Bronchial smooth muscle cell (primary cell): ENCODE results near the gene MEAF6. TPM values are rescaled to one million over a fixed set of nuclear protein-coding genes. Genes with fewer than 3 reads are reported as not detected.

Experiments used
- total RNA-seq: library from RNA; depleted of rRNA; stranded (reverse); fragments of >200 nt; gene quantifications from 2 replicates; pipeline ENCODE4 v1.2.1, GENCODE V29; 2014

The MEAF6 gene
- total RNA-seq: 34.5 and 44.3 TPM in 2 replicates

DNA sequence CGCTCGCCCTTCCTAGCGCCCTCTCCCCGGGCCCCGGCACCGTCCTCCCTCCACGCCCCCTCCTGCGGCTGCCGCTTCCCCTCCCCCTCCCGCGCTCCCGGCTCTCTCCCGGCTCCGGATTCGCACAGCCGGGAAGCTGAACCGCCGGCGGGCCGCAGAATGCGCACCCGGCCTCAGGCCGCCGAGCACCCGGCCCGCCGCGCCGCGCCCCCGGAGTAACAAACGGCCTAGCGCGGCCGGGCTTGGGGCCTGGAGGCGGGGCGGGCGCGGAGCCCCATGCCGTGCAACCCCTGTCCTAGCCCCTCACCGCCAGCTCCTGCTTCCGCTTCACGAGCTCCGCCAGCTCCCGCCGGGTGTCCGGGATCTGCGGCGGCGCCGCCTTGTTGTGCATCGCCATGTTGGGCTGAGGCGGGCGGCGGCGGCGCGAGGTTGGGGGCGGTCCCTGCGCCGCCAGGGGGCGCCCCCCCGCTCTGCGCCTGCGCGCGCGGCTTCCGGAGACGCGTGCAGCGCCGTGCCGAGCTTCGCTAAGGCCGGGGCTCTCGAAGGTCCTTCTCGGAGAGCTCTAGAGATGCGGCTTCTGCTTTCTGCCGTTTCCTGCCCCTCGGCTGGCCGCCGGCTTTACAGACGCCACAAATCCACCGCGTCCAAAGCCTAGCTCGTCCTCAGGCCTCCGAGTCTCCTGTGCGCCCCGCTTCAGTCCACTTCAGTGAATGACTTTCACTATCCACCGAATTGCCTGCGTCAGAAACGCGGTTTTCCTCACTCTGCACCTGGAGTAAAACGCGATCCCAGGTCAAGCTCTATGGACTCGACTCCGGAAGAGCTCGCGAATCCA, at the start of gene MEAF6:
Gene MEAF6 (minus strand): TSS at position 417 of the 835 bp plus-strand sequence. CDS start 20 bp downstream, at position 397.

DNA sequence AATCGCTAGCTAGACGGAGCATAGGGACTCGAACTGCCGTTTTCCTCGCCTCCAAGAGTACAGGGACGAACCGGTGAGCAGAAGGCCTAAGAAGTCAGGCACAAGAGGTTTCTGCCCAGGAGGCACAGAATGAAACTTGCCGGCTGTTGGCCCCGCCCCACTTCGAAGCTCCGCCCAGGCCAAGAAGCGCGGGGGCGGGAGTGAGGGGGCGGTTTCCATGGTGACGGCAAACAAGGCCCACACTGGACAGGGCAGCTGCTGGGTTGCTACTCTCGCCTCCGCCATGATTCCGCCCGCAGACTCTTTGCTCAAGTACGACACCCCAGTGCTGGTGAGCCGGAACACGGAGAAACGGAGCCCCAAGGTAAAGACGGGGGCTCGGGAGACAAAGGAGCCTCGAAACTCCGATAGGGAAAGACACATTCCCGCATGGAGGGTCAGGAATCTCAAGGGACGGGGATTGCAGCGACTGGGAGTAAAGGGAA, 42.2 kb upstream of the MEAF6 start, which contains the start of gene DNALI1:
Gene DNALI1 (plus strand): TSS at position 229 of the 485 bp plus-strand sequence. CDS start 55 bp downstream, at position 284.

DNA sequence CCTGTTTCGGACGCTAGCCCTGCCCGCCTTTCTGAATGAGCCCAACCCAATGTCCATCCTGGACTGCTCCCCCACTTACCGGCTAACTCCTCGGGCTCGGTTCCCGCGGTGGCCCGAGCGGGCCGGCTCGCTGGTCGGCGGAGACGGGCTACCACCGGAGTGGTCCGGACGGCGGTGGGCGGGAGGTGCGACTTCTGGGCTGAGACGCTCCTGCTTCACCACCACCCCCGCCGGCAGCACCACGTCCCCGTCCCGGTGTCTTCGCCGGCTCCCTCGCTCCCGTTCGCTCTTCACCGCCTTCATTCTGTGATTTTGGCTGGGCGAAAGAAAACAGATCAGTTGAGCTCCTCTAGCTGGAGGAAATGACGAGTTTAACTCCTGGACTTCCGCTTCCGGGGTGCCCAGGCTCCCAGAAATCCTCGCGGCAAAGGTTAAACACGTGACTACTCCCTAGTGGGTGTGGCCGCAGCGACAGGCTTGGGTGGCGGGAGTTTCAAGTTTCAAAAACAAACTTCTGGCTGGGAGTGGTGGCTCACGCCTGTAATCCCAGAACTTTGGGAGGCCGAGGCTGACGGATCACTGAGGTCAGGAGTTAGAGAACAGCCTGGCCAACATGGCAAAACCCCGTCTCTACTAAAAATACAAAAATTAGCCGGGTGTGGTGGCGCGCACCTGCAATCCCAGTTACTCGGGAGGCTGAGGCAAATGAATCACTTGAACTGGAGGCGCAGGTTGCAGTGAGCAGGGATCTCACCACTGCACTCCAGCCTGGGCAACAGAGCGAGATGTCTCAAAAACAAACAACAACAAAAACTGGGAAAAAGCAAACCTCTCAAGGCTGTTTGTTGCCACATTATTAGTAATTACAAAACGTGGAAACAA, 39.6 kb upstream of the MEAF6 start, which contains the start of gene SNIP1:
Gene SNIP1 (minus strand): TSS at position 367 of the 882 bp plus-strand sequence. CDS start 64 bp downstream, at position 303.

DNA sequence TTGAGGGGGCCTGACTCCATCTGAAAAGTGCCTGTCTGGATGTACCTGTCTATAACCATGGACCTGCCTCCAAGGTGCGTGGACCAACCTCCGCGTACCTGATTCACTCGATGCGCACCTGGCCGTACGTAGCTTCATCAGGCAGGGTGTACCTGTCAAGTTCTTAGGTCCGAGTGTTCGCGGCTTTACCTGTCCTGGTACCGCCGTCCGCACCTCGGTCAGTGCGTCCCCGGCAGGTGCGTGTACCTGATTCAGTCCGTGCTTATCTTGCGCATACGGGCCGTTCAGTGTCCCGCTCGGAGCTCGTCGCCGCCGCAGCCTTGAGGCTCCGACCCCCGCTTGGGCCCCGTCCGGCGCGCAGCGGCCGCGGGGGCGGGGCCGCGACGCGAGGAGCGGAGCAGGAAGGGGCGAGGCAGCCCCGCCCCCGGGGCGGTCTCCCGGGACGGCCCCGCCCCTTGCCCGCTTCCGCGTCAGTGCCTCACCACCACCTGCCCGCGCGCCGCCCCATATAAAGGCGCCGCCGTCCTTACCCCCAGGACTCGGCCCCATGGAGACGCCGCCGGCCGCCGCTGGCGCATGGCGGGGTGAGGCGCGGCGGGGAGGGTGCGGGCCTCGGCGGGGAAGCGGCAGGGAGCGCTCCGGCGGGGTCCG, 40.4 kb downstream of the MEAF6 start, which contains the start of gene ZC3H12A:
Gene ZC3H12A (plus strand): TSS at position 535 of the 651 bp plus-strand sequence. CDS start 917 bp downstream, outside the sequence.

Other genes starting within 250 kb of the MEAF6 start
- gene ZC3H12A, start 40.2 kb downstream of the MEAF6 start, total RNA-seq: 5.8 and 6.3 TPM in 2 replicates
- gene SNIP1, start 39.5 kb upstream of the MEAF6 start, total RNA-seq: 11.8 and 15.0 TPM in 2 replicates
- 4.9 and 9.8 TPM in 2 replicates for gene DNALI1, start 42.2 kb upstream of the MEAF6 start, total RNA-seq
- gene GNL2, start 81.2 kb upstream of the MEAF6 start, total RNA-seq: 46.4 and 66.2 TPM in 2 replicates
- 0.16 and 1.8 TPM in 2 replicates for gene RSPO1, start 120.1 kb upstream of the MEAF6 start, total RNA-seq
- gene CDCA8, start 177.8 kb upstream of the MEAF6 start, total RNA-seq: 0.26 and 1.1 TPM in 2 replicates